HEK293T (cell line): ENCODE data around the gene INO80.
"Not testable (repeated sequence)": the region's sequence is repeated elsewhere in the genome, so short reads cannot be mapped to it uniquely, and the experiment has no call there.

Experiments
- CTCF ChIA-PET: fragments of 350-600 bp; formaldehyde crosslinking; extraction: SDS; loops from one replicate; lab custom pipeline; 2021; ENCODE audit warnings: antibody characterized with exemption, inconsistent platforms; lab: Yijun Ruan, JAX
- POLR2A ChIA-PET: fragments of 350-600 bp; formaldehyde crosslinking; extraction: SDS; loops from one replicate; lab custom pipeline; 2020; ENCODE audit warnings: antibody characterized with exemption, inconsistent platforms; lab: Yijun Ruan, JAX
- DNase-seq: peaks from one replicate; pipeline ENCODE4 v3.0.0; 2012; ENCODE audit warnings: mixed read lengths; ENCODE audit errors: extremely low spot score
- ARNT ChIP-seq: fragments of 450-650 bp; IDR thresholded peaks from 2 replicates; pipeline ENCODE4 v1.6.1; 2017; ENCODE audit warnings: mild to moderate bottlenecking
- BHLHE40 ChIP-seq: fragments of 450-650 bp; IDR thresholded peaks from 2 replicates; pipeline ENCODE4 v1.6.1; 2016; ENCODE audit warnings: mild to moderate bottlenecking, moderate library complexity, borderline replicate concordance
- CTBP1 ChIP-seq: fragments of 450-650 bp; IDR thresholded peaks from 2 replicates; pipeline ENCODE4 v1.6.1; 2016; ENCODE audit warnings: borderline replicate concordance
- ELF4 ChIP-seq: fragments of 450-650 bp; IDR thresholded peaks from 2 replicates; pipeline ENCODE4 v1.6.1; 2017; ENCODE audit warnings: antibody characterized with exemption
- FOXA1 ChIP-seq: fragments of 450-650 bp; IDR thresholded peaks from 2 replicates; pipeline ENCODE4 v1.6.1; 2016; ENCODE audit warnings: mild to moderate bottlenecking
- FOXK2 ChIP-seq: fragments of 450-650 bp; IDR thresholded peaks from 2 replicates; pipeline ENCODE4 v1.6.1; 2016; ENCODE audit warnings: mild to moderate bottlenecking
- FOXM1 ChIP-seq: fragments of 450-650 bp; IDR thresholded peaks from 2 replicates; pipeline ENCODE4 v1.6.1; 2017; ENCODE audit warnings: mild to moderate bottlenecking, borderline replicate concordance
- HDGF ChIP-seq: fragments of 450-650 bp; IDR thresholded peaks from 2 replicates; pipeline ENCODE4 v1.6.1; 2017; ENCODE audit warnings: antibody characterized with exemption, borderline replicate concordance
- L3MBTL2 ChIP-seq: fragments of 450-650 bp; conservative IDR thresholded peaks from 2 replicates; pipeline ENCODE4 v1.6.1; 2016; ENCODE audit warnings: mild to moderate bottlenecking
- LEF1 ChIP-seq: fragments of 450-650 bp; IDR thresholded peaks from 2 replicates; pipeline ENCODE4 v1.6.1; 2017; ENCODE audit warnings: mild to moderate bottlenecking, borderline replicate concordance
- NFRKB ChIP-seq: fragments of 450-650 bp; IDR thresholded peaks from 2 replicates; pipeline ENCODE4 v1.6.1; 2016; ENCODE audit warnings: mild to moderate bottlenecking, moderate library complexity
- SP1 ChIP-seq: fragments of 450-650 bp; IDR thresholded peaks from 2 replicates; pipeline ENCODE4 v1.6.1; 2017
- SUZ12 ChIP-seq: fragments of 450-650 bp; IDR thresholded peaks from 2 replicates; pipeline ENCODE4 v1.6.1; 2016; ENCODE audit warnings: mild to moderate bottlenecking
- TARDBP ChIP-seq: fragments of 450-650 bp; IDR thresholded peaks from 2 replicates; pipeline ENCODE4 v1.6.1; 2016
- ZNF384 ChIP-seq: fragments of 450-650 bp; IDR thresholded peaks from 2 replicates; pipeline ENCODE4 v1.6.1; 2016
- TF ChIP-seq, protein P1 (sequence below): fragments of 450-650 bp; IDR thresholded peaks from 2 replicates; pipeline ENCODE4 v1.6.1; 2016

Gene INO80

GRCh38 chr15:40964634-40965033 is 151.4 kb downstream of the INO80 start:
- no peak for DNase-seq
- TF ChIP-seq L3MBTL2 (no peak), SP1 (no peak), HDGF (no peak), TARDBP (no peak), ELF4 (no peak), CTBP1 (no peak), NFRKB (no peak), FOXM1 (no peak), FOXK2 (no peak), SUZ12 (no peak), ARNT (no peak), FOXA1 (no peak), LEF1 (no peak), BHLHE40 (no peak), ZNF384 (no peak)
- TF ChIP-seq, protein P1, sequence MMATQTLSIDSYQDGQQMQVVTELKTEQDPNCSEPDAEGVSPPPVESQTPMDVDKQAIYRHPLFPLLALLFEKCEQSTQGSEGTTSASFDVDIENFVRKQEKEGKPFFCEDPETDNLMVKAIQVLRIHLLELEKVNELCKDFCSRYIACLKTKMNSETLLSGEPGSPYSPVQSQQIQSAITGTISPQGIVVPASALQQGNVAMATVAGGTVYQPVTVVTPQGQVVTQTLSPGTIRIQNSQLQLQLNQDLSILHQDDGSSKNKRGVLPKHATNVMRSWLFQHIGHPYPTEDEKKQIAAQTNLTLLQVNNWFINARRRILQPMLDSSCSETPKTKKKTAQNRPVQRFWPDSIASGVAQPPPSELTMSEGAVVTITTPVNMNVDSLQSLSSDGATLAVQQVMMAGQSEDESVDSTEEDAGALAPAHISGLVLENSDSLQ: no peak
- CTCF ChIA-PET: interaction anchor here (1.4 kb wide), 1 partner anchor 59 kb away, joined by 3 read pairs; no protein-coding TSS in a partner anchor
- POLR2A ChIA-PET: interaction anchor here (1.3 to 5.1 kb wide), 2 partner anchors 11 to 151 kb away, joined by 3 to 85 read pairs; partner anchors contain the start of genes CHAC1 and INO80

DNA sequence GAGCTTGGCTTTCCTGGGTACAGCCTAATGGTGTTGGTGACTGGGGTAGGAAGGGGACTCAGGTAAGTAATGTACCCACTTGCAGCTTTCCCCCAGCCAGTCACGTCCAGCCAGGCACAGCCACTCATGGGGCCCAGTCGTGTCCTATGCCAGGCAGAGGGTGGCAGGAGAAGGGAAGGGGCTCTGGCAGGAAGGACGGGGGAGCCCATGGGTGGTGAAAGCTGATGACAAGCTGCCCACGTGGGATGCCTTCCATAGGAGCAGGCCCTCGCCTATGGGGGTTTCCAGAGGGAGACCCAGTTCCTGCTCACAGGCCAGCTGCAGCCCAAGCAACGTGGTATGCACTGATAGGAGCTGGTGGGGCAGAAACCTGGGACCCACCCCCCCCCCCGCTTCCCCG is 152.1 kb downstream of the INO80 start:
- DNase-seq: no peak
- TF ChIP-seq LEF1 (no peak), SP1 (no peak), FOXA1 (no peak), ARNT (no peak), ELF4 (no peak)
- ChIA-PET CTCF (no interaction called here), POLR2A (interaction anchor here (1.3 to 5.1 kb wide), 2 partner anchors 11 to 152 kb away, joined by 3 to 85 read pairs; partner anchors contain the start of genes CHAC1 and INO80)

DNA sequence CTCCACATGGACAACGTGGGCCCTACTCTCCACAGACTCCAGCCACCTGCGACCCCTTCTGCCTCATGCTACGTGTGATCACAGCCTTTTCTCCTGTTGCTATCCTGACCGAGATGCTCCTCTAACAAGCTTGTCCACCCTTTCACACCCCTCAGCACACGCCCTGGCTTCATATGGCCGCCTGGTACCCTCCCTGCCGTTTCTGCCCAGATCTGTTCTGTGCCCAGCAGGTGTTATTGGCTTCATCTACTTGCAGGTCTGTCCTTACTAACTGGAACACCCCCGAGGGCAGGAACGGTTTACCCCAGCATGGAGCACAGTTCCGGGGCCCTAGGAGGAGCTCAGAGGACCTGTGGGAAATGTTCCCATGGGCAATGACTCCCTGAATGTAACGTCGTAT is 152.9 kb downstream of the INO80 start:
- no peak for TF ChIP-seq SP1
- no peak for TF ChIP-seq ZNF384
- TF ChIP-seq CTBP1: no peak
- no peak for TF ChIP-seq FOXA1
- TF ChIP-seq SUZ12: no peak
- no peak for TF ChIP-seq NFRKB
- TF ChIP-seq ARNT: no peak
- ChIA-PET POLR2A (interaction anchor here (5.1 kb wide), 1 partner anchor 10 kb away, joined by 85 read pairs; the partner anchor contains the start of gene CHAC1), CTCF (interaction anchor here (0.8 kb wide), 1 partner anchor 32 kb away, joined by 3 read pairs; no protein-coding TSS in a partner anchor)
- DNase-seq: no peak

DNA sequence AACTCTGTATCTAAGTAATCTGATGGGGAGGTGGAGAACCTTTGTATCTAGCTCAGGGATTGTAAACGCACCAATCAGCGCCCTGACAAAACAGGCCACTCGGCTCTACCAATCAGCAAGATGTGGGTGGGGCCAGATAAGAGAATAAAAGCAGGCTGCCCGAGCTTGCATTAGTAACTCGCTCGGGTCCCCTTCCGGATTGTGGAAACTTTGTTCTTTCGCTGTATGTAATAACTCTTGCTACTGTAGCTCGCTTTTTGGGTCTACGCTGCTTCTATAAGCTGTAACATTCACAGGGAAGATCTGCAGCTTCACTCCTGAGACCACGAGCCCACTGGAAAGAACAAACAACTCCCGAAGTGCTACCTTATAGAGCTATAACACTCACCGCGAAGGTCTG is 153.8 kb downstream of the INO80 start:
- ChIA-PET CTCF (interaction anchor here (0.8 kb wide), 1 partner anchor 32 kb away, joined by 3 read pairs; no protein-coding TSS in a partner anchor), POLR2A (interaction anchor here (1.7 to 5.1 kb wide), 2 partner anchors 9 to 13 kb away, joined by 5 to 85 read pairs; partner anchors contain the start of gene CHAC1)

GRCh38 chr15:40961740-40962139 is 154.3 kb downstream of the INO80 start:
- CTCF ChIA-PET, DNase-seq: not testable (repeated sequence)
- POLR2A ChIA-PET: interaction anchor here (1.7 to 5.1 kb wide), 2 partner anchors 8 to 14 kb away, joined by 5 to 85 read pairs; partner anchors contain the start of gene CHAC1

More for the DNA sequence above, 153.8 kb downstream of the INO80 start:
- DNase-seq: not testable (repeated sequence)

GRCh38 chr15:40960925-40961324 is 155.2 kb downstream of the INO80 start:
- TF ChIP-seq L3MBTL2 (no peak), FOXK2 (no peak), FOXA1 (no peak), ARNT (no peak), ZNF384 (no peak), CTBP1 (no peak), LEF1 (no peak), HDGF (no peak), FOXM1 (no peak), NFRKB (no peak), BHLHE40 (no peak), TARDBP (no peak)
- TF ChIP-seq, protein P1: no peak
- DNase-seq: no peak
- POLR2A ChIA-PET: interaction anchor here (1.7 kb wide), 1 partner anchor 14 kb away, joined by 5 read pairs; no protein-coding TSS in a partner anchor
- CTCF ChIA-PET: no interaction called here

- POLR2A ChIA-PET: no interaction called here
- TF ChIP-seq LEF1 (no peak), NFRKB (no peak), ARNT (no peak), SP1 (no peak), CTBP1 (no peak), SUZ12 (no peak), TARDBP (no peak), ELF4 (no peak)
- TF ChIP-seq, protein P1: no peak
- CTCF ChIA-PET: no interaction called here
- no peak for DNase-seq
Observed at GRCh38 chr15:40960151-40960885, 155.8 kb downstream of the INO80 start.
